ENCODE measurements around the gene E2F4. TPM values are rescaled to one million over a fixed set of nuclear protein-coding genes. Genes with fewer than 3 reads are reported as not detected.

E2F4 gene
- total and polyA plus RNA-seq, 3 experiments from 2014 or later: 86.0 to 139 (median 137) TPM

- Mint-ChIP-seq H3K4me3 (peak overlapping the region; percentile 48 to 92 (median 73)), H3K4me1 (peaks cover 54 to 75% (median 59%) of the 10 kb centered on the region in 3 donors), H3K27ac (peak overlapping the region in 6 of 8 donors; percentile 17 to 98 (median 82)), H3K36me3 (peaks cover 0 to 15% (median 0%) of the 10 kb centered on the region in 3 donors), H3K9me3 (no peaks in the 10 kb centered on the region), H3K27me3 (peaks cover 0 to 4% of the 10 kb centered on the region in 2 donors)
- POLR2A ChIA-PET: interaction anchor here (0.5 to 2.1 kb wide), 6 partner anchors 15 to 142 kb away, joined by 3 to 10 read pairs (median 4); partner anchors contain the start of genes CBFB and NOL3
- Histone ChIP-seq H3K27ac (ENCODE audit: low read depth, low read length) (no peak overlapping the region), H3K9me3 (ENCODE audit: low read length) (no peaks in the 10 kb centered on the region), H3K4me3 (ENCODE audit: low read length) (no peak overlapping the region), H3K27me3 (ENCODE audit: insufficient read depth, low read length, poor library complexity, severe bottlenecking) (no peaks in the 10 kb centered on the region), H3K4me1 (ENCODE audit: insufficient read depth, low read length) (peaks cover 44% of the 10 kb centered on the region), H3K36me3 (ENCODE audit: insufficient read depth, low read length) (no peaks in the 10 kb centered on the region)
- CTCF ChIA-PET: interaction anchor here (0.5 to 17.6 kb wide), 56 partner anchors 8 to 325 kb away, joined by 3 to 205 read pairs (median 4); partner anchors contain the start of genes ATP6V0D1, CBFB, EXOC3L1 and FBXL8
- peak; percentile 73 to 81 (median 75) for DNase-seq
These were observed 36.4 kb upstream of the E2F4 start for GRCh38 chr16:67155295-67156142.

- Histone ChIP-seq H3K36me3 (ENCODE audit: insufficient read depth, low read length) (no peaks in the 10 kb centered on the region), H3K27ac (ENCODE audit: low read depth, low read length) (no peak overlapping the region), H3K4me3 (ENCODE audit: low read length) (no peak overlapping the region), H3K9me3 (ENCODE audit: low read length) (no peaks in the 10 kb centered on the region), H3K27me3 (ENCODE audit: insufficient read depth, low read length, poor library complexity, severe bottlenecking) (peaks cover under 1% of the 10 kb centered on the region), H3K4me1 (ENCODE audit: insufficient read depth, low read length) (peaks cover 47% of the 10 kb centered on the region)
- H3K27ac Mint-ChIP-seq: peak overlapping the region; percentile 70 to 99 (median 95)
- CTCF ChIA-PET: interaction anchor here (0.8 to 17.6 kb wide), 19 partner anchors 9 to 312 kb away, joined by 3 to 205 read pairs (median 9); partner anchors contain the start of genes EXOC3L1, FBXL8, HSF4 and MATCAP1
- H3K36me3 Mint-ChIP-seq: peaks cover 0 to 13% (median 0%) of the 10 kb centered on the region in 3 donors
- no peak for DNase-seq
- H3K4me3 Mint-ChIP-seq: peak overlapping the region; percentile 38 to 92 (median 77)
- POLR2A ChIA-PET: interaction anchor here (0.5 to 2.1 kb wide), 4 partner anchors 14 to 127 kb away, joined by 3 to 10 read pairs (median 4); partner anchors contain the start of genes CBFB and NOL3
- peaks cover 54 to 77% (median 59%) of the 10 kb centered on the region in 3 donors for H3K4me1 Mint-ChIP-seq
- no peaks in the 10 kb centered on the region for H3K9me3 Mint-ChIP-seq
- peaks cover 4 to 9% of the 10 kb centered on the region in 2 donors for H3K27me3 Mint-ChIP-seq
These were observed 35.7 kb upstream of the E2F4 start for GRCh38 chr16:67156143-67156844.

- Mint-ChIP-seq H3K36me3 (peaks cover 0 to 13% (median 0%) of the 10 kb centered on the region in 3 donors), H3K27me3 (peaks cover 12 to 16% of the 10 kb centered on the region in 2 donors), H3K4me1 (peaks cover 54 to 78% (median 60%) of the 10 kb centered on the region in 3 donors), H3K4me3 (peak overlapping the region; percentile 54 to 96 (median 92)), H3K27ac (peak overlapping the region; percentile 94 to 99 (median 98)), H3K9me3 (no peaks in the 10 kb centered on the region)
- no peaks in the 10 kb centered on the region for H3K36me3 ChIP-seq (ENCODE audit: insufficient read depth, low read length)
- no peak overlapping the region for H3K4me3 ChIP-seq (ENCODE audit: low read length)
- ChIA-PET POLR2A (interaction anchor here (0.5 to 1.1 kb wide), 2 partner anchors 28 to 104 kb away, joined by 3 to 5 read pairs; no protein-coding TSS in a partner anchor), CTCF (interaction anchor here (0.8 to 17.6 kb wide), 12 partner anchors 12 to 205 kb away, joined by 3 to 205 read pairs (median 6); partner anchors contain the start of genes CBFB, EXOC3L1, MATCAP1 and NOL3)
- no peak for DNase-seq
- peak overlapping the region; percentile 55 for H3K27ac ChIP-seq (ENCODE audit: low read depth, low read length)
- no peaks in the 10 kb centered on the region for H3K9me3 ChIP-seq (ENCODE audit: low read length)
- peaks cover 52% of the 10 kb centered on the region for H3K4me1 ChIP-seq (ENCODE audit: insufficient read depth, low read length)
- peaks cover 5% of the 10 kb centered on the region for H3K27me3 ChIP-seq (ENCODE audit: insufficient read depth, low read length, poor library complexity, severe bottlenecking)
These were observed 34.7 kb upstream of the E2F4 start for GRCh38 chr16:67157106-67157748.

GRCh38 chr16:67157892-67158635 lies 33.9 kb upstream of the E2F4 start:
- H3K36me3 ChIP-seq (ENCODE audit: insufficient read depth, low read length): no peaks in the 10 kb centered on the region
- peaks cover 49 to 77% (median 58%) of the 10 kb centered on the region in 3 donors for H3K4me1 Mint-ChIP-seq
- H3K4me1 ChIP-seq (ENCODE audit: insufficient read depth, low read length): peaks cover 61% of the 10 kb centered on the region
- peak overlapping the region; percentile 95 for H3K4me3 ChIP-seq (ENCODE audit: low read length)
- CTCF ChIA-PET: interaction anchor here (0.8 to 17.6 kb wide), 13 partner anchors 11 to 180 kb away, joined by 3 to 205 read pairs (median 6); partner anchors contain the start of genes CBFB, EXOC3L1, MATCAP1 and NOL3
- POLR2A ChIA-PET: interaction anchor here (0.5 to 2.5 kb wide), 8 partner anchors 7 to 158 kb away, joined by 3 to 9 read pairs (median 4); partner anchors contain the start of gene B3GNT9
- H3K27ac Mint-ChIP-seq: peak overlapping the region; percentile 94 to 99 (median 98)
- peak overlapping the region; percentile 79 to 96 (median 94) for H3K4me3 Mint-ChIP-seq
- H3K9me3 Mint-ChIP-seq: no peaks in the 10 kb centered on the region
- no peaks in the 10 kb centered on the region for H3K9me3 ChIP-seq (ENCODE audit: low read length)
- peak overlapping the region; percentile 93 for H3K27ac ChIP-seq (ENCODE audit: low read depth, low read length)
- H3K27me3 ChIP-seq (ENCODE audit: insufficient read depth, low read length, poor library complexity, severe bottlenecking): peaks cover 13% of the 10 kb centered on the region
- DNase-seq: peak in 1 of 5 donors; percentile 43
- peaks cover 0 to 13% (median 0%) of the 10 kb centered on the region in 3 donors for H3K36me3 Mint-ChIP-seq
- H3K27me3 Mint-ChIP-seq: peaks cover 16 to 22% of the 10 kb centered on the region in 2 donors

GRCh38 chr16:67158637-67159600 lies 33.0 kb upstream of the E2F4 start:
- H3K27me3 Mint-ChIP-seq: peaks cover 20 to 25% of the 10 kb centered on the region in 2 donors
- DNase-seq: peak; percentile 65 to 88 (median 78)
- peaks cover 0 to 13% (median 0%) of the 10 kb centered on the region in 3 donors for H3K36me3 Mint-ChIP-seq
- CTCF ChIA-PET: interaction anchor here (0.9 to 17.6 kb wide), 14 partner anchors 6 to 183 kb away, joined by 3 to 205 read pairs (median 6); partner anchors contain the start of genes B3GNT9, EXOC3L1, FHOD1 and MATCAP1
- peaks cover 69% of the 10 kb centered on the region for H3K4me1 ChIP-seq (ENCODE audit: insufficient read depth, low read length)
- peak overlapping the region; percentile 93 for H3K27ac ChIP-seq (ENCODE audit: low read depth, low read length)
- H3K27me3 ChIP-seq (ENCODE audit: insufficient read depth, low read length, poor library complexity, severe bottlenecking): peaks cover 21% of the 10 kb centered on the region
- H3K4me3 ChIP-seq (ENCODE audit: low read length): peak overlapping the region; percentile 95
- POLR2A ChIA-PET: interaction anchor here (0.7 to 2.5 kb wide), 9 partner anchors 8 to 158 kb away, joined by 3 to 9 read pairs (median 5); partner anchors contain the start of gene B3GNT9
- peak overlapping the region; percentile 79 to 96 (median 94) for H3K4me3 Mint-ChIP-seq
- peak overlapping the region; percentile 94 to 99 (median 98) for H3K27ac Mint-ChIP-seq
- no peaks in the 10 kb centered on the region for H3K9me3 Mint-ChIP-seq
- H3K36me3 ChIP-seq (ENCODE audit: insufficient read depth, low read length): no peaks in the 10 kb centered on the region
- no peaks in the 10 kb centered on the region for H3K9me3 ChIP-seq (ENCODE audit: low read length)
- H3K4me1 Mint-ChIP-seq: peaks cover 44 to 76% (median 56%) of the 10 kb centered on the region in 3 donors

GRCh38 chr16:67161595-67162058 lies 30.3 kb upstream of the E2F4 start:
- ChIA-PET CTCF (interaction anchor here (1.8 to 17.6 kb wide), 5 partner anchors 8 to 24 kb away, joined by 9 to 205 read pairs (median 22); partner anchors contain the start of genes B3GNT9, EXOC3L1, MATCAP1 and NOL3), POLR2A (interaction anchor here (0.6 to 2.6 kb wide), 3 partner anchors 10 to 51 kb away, joined by 3 to 9 read pairs (median 3); partner anchors contain the start of gene B3GNT9)
- peaks cover 40% of the 10 kb centered on the region for H3K27me3 ChIP-seq (ENCODE audit: insufficient read depth, low read length, poor library complexity, severe bottlenecking)
- Mint-ChIP-seq H3K9me3 (no peaks in the 10 kb centered on the region), H3K36me3 (peaks cover 0 to 13% (median 0%) of the 10 kb centered on the region in 3 donors), H3K4me1 (peaks cover 40 to 74% (median 47%) of the 10 kb centered on the region in 3 donors), H3K27me3 (peaks cover 38 to 42% of the 10 kb centered on the region in 2 donors), H3K27ac (peak overlapping the region in 1 of 8 donors; percentile 36), H3K4me3 (peak overlapping the region in 4 of 7 donors; percentile 19 to 66 (median 40))
- no peak for DNase-seq
- no peaks in the 10 kb centered on the region for H3K36me3 ChIP-seq (ENCODE audit: insufficient read depth, low read length)
- peak overlapping the region; percentile 95 for H3K4me3 ChIP-seq (ENCODE audit: low read length)
- no peak overlapping the region for H3K27ac ChIP-seq (ENCODE audit: low read depth, low read length)
- no peaks in the 10 kb centered on the region for H3K9me3 ChIP-seq (ENCODE audit: low read length)
- H3K4me1 ChIP-seq (ENCODE audit: insufficient read depth, low read length): peaks cover 73% of the 10 kb centered on the region

Data from CD8-positive, alpha-beta memory T cell (primary cell).